Measurements from ENCODE around the gene MMP10. TPM values are rescaled to one million over a fixed set of nuclear protein-coding genes. Genes with fewer than 3 reads are reported as not detected.

The MMP10 gene
- 0.12 and 0.32 TPM in 2 replicates for total RNA-seq

GRCh38 chr11:102780491-102780918 lies at the start of gene MMP10:
Gene MMP10, minus strand, starts transcription at chr11:102780628. Its CDS starts 37 bp downstream, at chr11:102780591.

DNA sequence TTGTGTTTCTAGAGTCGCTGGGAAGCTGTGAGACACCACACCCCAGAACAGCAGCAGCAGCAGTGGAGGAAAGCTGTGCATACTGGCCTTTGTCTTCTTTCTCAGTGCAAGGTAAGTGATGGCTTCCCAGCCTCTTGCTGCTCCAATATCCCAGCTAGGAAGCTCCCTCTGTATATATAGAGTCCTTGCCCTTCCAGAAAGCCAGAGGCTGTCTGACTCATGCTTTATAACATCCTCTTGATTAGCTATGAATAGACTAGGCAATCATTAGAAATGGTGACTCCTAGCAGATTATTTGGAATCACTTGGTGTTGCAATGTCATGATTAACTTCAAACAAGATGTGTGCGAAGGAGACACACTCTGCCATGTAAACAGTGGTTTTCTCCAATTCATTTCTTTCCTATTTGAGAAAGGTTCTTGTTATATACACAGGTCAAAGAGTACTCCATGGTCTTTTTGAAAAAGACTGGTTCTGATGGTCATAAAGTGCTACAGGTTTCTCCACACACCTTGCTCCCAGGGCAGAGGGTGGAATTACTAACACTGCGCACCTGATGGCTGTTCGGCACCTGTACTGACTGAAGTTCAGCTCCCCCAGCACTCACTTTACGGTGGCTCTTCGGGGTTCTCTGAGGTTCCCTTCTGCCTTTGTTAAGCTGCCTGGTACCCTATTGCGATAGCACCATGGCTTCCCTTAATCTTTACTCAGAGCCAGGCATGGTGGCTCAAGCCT lies 17.8 kb upstream of the MMP10 start, which contains the start of gene MMP1:
TSS of gene MMP1 (minus strand) at position 149 of the 735 bp plus-strand sequence. CDS start at position 81, 68 bp downstream.

DNA sequence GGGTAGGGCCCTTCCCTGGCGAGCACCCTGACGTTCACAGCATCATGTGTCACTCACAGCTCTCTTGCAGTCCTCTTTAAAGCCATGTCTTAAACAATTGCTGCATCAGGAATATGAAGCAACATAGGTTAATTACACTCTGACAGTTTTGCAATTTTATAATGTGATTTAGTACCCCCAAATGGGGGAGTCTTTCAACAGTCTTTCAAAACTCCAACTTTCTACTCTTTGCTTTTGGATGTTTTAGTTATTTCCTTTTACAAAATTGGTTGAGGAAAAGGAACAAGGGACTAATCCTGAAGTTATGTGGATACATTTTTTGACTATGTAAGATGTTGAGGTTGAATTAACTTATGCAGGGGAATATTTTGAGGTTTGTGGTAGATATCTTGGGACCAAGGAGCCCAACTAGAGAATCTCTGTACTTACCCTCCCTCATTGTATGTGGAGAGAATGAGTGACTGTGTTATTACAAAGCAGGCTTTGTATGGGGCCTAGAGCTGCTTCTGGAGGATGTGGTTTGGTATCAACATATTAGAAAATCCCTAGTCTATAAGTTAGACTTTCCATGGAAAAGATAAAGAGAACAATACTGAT lies 55.4 kb downstream of the MMP10 start, which contains the start of gene MMP8:
TSS of gene MMP8 (minus strand) at position 51 of the 597 bp plus-strand sequence. CDS start 99 bp downstream, outside the sequence.

Other genes starting within 250 kb of the MMP10 start
- not detected in 2 replicates for gene MMP7, start 249.9 kb downstream of the MMP10 start, total RNA-seq
- gene MMP20, start 155.3 kb downstream of the MMP10 start, total RNA-seq: not detected in 2 replicates
- gene MMP27, start 74.9 kb downstream of the MMP10 start, total RNA-seq: 1.3 and 2.6 TPM in 2 replicates
- 2.3 and 2.8 TPM in 2 replicates for gene MMP8, start 55.7 kb downstream of the MMP10 start, total RNA-seq
- 406 and 987 TPM in 2 replicates for gene MMP1, start 17.5 kb upstream of the MMP10 start, total RNA-seq
- gene MMP3, start 63.0 kb upstream of the MMP10 start, total RNA-seq: 189 and 928 TPM in 2 replicates
- gene MMP12, start 94.4 kb upstream of the MMP10 start, total RNA-seq: 0.97 and 9.8 TPM in 2 replicates
- gene MMP13, start 175.1 kb upstream of the MMP10 start, total RNA-seq: 1.2 and 2.8 TPM in 2 replicates

Data from hair follicle dermal papilla cell (primary cell).